HepG2 (cell line): Measurements from ENCODE around the gene HEXIM1. TPM values are rescaled to one million over a fixed set of nuclear protein-coding genes. Genes with fewer than 3 reads are reported as not detected.

Source experiments
- ARID2 ChIP-seq: sonication (generic); formaldehyde crosslinking; IDR thresholded peaks from 2 replicates; pipeline ENCODE4 v1.8.1; 2022; ENCODE audit warnings: mild to moderate bottlenecking, missing genetic modification reagents, borderline replicate concordance
- BRD4 ChIP-seq: sonication (generic); formaldehyde crosslinking; IDR thresholded peaks from 2 replicates; pipeline ENCODE4 v1.4.0; 2020; ENCODE audit warnings: missing genetic modification reagents
- DNMT3B ChIP-seq: conservative IDR thresholded peaks from 2 replicates; pipeline ENCODE4 v1.6.1; 2016; ENCODE audit warnings: missing biosample characterization, control low read depth
- ESRRA ChIP-seq: sonication (generic); formaldehyde crosslinking; IDR thresholded peaks from 2 replicates; pipeline ENCODE4 v1.5.1; 2020; ENCODE audit warnings: mild to moderate bottlenecking, low read depth, missing genetic modification reagents
- NKX3-1 ChIP-seq: sonication (generic); formaldehyde crosslinking; IDR thresholded peaks from 2 replicates; pipeline ENCODE4 v1.5.0; 2020; ENCODE audit warnings: missing genetic modification reagents
- PRMT3 ChIP-seq: sonication (generic); formaldehyde crosslinking; IDR thresholded peaks from 2 replicates; pipeline ENCODE4 v1.8.1; 2022; ENCODE audit warnings: low read depth, mild to moderate bottlenecking, moderate library complexity, missing genetic modification reagents, borderline replicate concordance
- RARA ChIP-seq: IDR thresholded peaks from 2 replicates; pipeline ENCODE4 v1.6.1; 2016; ENCODE audit warnings: missing genetic modification reagents, missing compliant biosample characterization
- RNF219 ChIP-seq: sonication (generic); formaldehyde crosslinking; IDR thresholded peaks from 2 replicates; pipeline ENCODE4 v1.5.0; 2020; ENCODE audit warnings: mild to moderate bottlenecking, missing genetic modification reagents
- RXRB ChIP-seq: IDR thresholded peaks from 2 replicates; pipeline ENCODE4 v1.6.1; 2016; ENCODE audit warnings: borderline replicate concordance, missing genetic modification reagents, missing compliant biosample characterization
- TBX3 ChIP-seq: fragments of 450-650 bp; IDR thresholded peaks from 2 replicates; pipeline ENCODE4 v1.6.1; 2017; ENCODE audit warnings: antibody characterized with exemption, mild to moderate bottlenecking, inconsistent platforms, borderline replicate concordance
- ZBTB20 ChIP-seq: sonication (generic); formaldehyde crosslinking; IDR thresholded peaks from 2 replicates; pipeline ENCODE4 v1.8.1; 2023; ENCODE audit warnings: missing genetic modification reagents, low read depth, mild to moderate bottlenecking, borderline replicate concordance
- ZMYM3 ChIP-seq: sonication (generic); formaldehyde crosslinking; IDR thresholded peaks from 2 replicates; pipeline ENCODE4 v1.5.1; 2020; ENCODE audit warnings: mild to moderate bottlenecking, missing genetic modification reagents
- ZNF263 ChIP-seq: sonication (generic); formaldehyde crosslinking; IDR thresholded peaks from 2 replicates; pipeline ENCODE4 v1.4.0; 2020; ENCODE audit warnings: missing genetic modification reagents
- ZNF558 ChIP-seq: sonication (generic); formaldehyde crosslinking; IDR thresholded peaks from 2 replicates; pipeline ENCODE4 v1.9.0; 2022; ENCODE audit warnings: mild to moderate bottlenecking, missing genetic modification reagents, borderline replicate concordance
- ZNF574 ChIP-seq: sonication (generic); formaldehyde crosslinking; IDR thresholded peaks from 2 replicates; pipeline ENCODE4 v1.4.0; 2020; ENCODE audit warnings: missing genetic modification reagents
- ZNF703 ChIP-seq: sonication (generic); formaldehyde crosslinking; IDR thresholded peaks from 2 replicates; pipeline ENCODE4 v1.5.1; 2020; ENCODE audit warnings: missing genetic modification reagents, mild to moderate bottlenecking, moderate library complexity, borderline replicate concordance
- ZNF891 ChIP-seq: sonication (generic); formaldehyde crosslinking; IDR thresholded peaks from 2 replicates; pipeline ENCODE4 v1.5.0; 2020; ENCODE audit warnings: mild to moderate bottlenecking, missing genetic modification reagents
- polyA plus RNA-seq, 8 experiments: library from polyadenylated mRNA; depleted of rRNA in 3 of 8; stranded (reverse) in 7 of 8; unstranded in 1 of 8; fragments of >200 nt; fragmentation: Illumina TruSeq in 4 of 8; extraction: Trizol in 4 of 8; gene quantifications; 2 replicates each; pipeline versions ENCODE4 v1.2.1 to v1.2.3, GENCODE V29; 2011 to 2016; ENCODE audit warnings: low read depth in 4 of 8, missing spikeins in 1 of 8, mixed read lengths in 1 of 8; ENCODE audit not compliant: insufficient read depth in 1 of 8
- total RNA-seq, 5 experiments: library from RNA; depleted of rRNA; stranded (reverse); fragments of >200 nt; fragmentation: Illumina TruSeq; extraction: Trizol; gene quantifications; 2 replicates each; pipeline ENCODE4 v1.2.3, GENCODE V29; 2016; ENCODE audit warnings: low read depth in 1 of 5
- TF ChIP-seq, protein P1 (sequence below): sonication (generic); formaldehyde crosslinking; IDR thresholded peaks from 2 replicates; pipeline ENCODE4 v1.8.0; 2022; ENCODE audit warnings: missing genetic modification reagents, mild to moderate bottlenecking, moderate library complexity, borderline replicate concordance
- TF ChIP-seq, protein P2 (sequence below): sonication (generic); formaldehyde crosslinking; IDR thresholded peaks from 2 replicates; pipeline ENCODE4 v1.5.0; 2020; ENCODE audit warnings: mild to moderate bottlenecking, missing genetic modification reagents, borderline replicate concordance

HEXIM1 gene
- total and polyA plus RNA-seq, 2 of the 13 experiments (the other 11 are each of a cell fraction or from before 2014, with no cell fraction given), result 10.5 to 16.6 TPM

- TF ChIP-seq RNF219 (CRISPR knock-in tag), result 0 out of 2 replicates have a peak, but pooled peaks have one; percentile 43
- TF ChIP-seq ESRRA (CRISPR knock-in tag), result peak; percentile 71
- no peak for TF ChIP-seq NKX3-1 (CRISPR knock-in tag)
- TF ChIP-seq DNMT3B (CRISPR knock-in tag), result peak; percentile 82; the same call in 1 of the 2 replicates
- 0 out of 2 replicates have a peak, but pooled peaks have one; percentile 14 for TF ChIP-seq PRMT3 (CRISPR knock-in tag)
- TF ChIP-seq, protein P1, sequence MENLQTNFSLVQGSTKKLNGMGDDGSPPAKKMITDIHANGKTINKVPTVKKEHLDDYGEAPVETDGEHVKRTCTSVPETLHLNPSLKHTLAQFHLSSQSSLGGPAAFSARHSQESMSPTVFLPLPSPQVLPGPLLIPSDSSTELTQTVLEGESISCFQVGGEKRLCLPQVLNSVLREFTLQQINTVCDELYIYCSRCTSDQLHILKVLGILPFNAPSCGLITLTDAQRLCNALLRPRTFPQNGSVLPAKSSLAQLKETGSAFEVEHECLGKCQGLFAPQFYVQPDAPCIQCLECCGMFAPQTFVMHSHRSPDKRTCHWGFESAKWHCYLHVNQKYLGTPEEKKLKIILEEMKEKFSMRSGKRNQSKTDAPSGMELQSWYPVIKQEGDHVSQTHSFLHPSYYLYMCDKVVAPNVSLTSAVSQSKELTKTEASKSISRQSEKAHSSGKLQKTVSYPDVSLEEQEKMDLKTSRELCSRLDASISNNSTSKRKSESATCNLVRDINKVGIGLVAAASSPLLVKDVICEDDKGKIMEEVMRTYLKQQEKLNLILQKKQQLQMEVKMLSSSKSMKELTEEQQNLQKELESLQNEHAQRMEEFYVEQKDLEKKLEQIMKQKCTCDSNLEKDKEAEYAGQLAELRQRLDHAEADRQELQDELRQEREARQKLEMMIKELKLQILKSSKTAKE, result peak; percentile 85; the same call in 1 of the 2 replicates
- TF ChIP-seq ARID2, result peak; percentile 88
- peak; percentile 37; the same call in 1 of the 2 replicates for TF ChIP-seq ZNF703
- peak; percentile 84 for TF ChIP-seq RARA (CRISPR knock-in tag)
- TF ChIP-seq ZNF891 (CRISPR knock-in tag), result peak; percentile 47
- peak; percentile 72; the same call in 1 of the 2 replicates for TF ChIP-seq ZMYM3
- TF ChIP-seq RXRB (CRISPR knock-in tag), result peak; percentile 80
- TF ChIP-seq ZBTB20, result peak; percentile 73; the same call in 1 of the 2 replicates
- TF ChIP-seq ZNF263 (CRISPR knock-in tag), result peak; percentile 16
- peak; percentile 77 for TF ChIP-seq TBX3
- peak; percentile 8 for TF ChIP-seq BRD4 (CRISPR knock-in tag)
- TF ChIP-seq, protein P2, sequence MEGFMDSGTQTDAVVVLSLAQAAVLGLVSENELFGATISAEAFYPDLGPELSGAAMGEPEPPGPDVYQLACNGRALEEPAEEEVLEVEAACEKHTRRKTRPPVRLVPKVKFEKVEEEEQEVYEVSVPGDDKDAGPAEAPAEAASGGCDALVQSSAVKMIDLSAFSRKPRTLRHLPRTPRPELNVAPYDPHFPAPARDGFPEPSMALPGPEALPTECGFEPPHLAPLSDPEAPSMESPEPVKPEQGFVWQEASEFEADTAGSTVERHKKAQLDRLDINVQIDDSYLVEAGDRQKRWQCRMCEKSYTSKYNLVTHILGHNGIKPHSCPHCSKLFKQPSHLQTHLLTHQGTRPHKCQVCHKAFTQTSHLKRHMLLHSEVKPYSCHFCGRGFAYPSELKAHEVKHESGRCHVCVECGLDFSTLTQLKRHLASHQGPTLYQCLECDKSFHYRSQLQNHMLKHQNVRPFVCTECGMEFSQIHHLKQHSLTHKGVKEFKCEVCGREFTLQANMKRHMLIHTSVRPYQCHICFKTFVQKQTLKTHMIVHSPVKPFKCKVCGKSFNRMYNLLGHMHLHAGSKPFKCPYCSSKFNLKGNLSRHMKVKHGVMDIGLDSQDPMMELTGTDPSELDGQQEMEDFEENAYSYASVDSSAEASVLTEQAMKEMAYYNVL (CRISPR knock-in tag), result no peak
- peak; percentile 81; the same call in 1 of the 2 replicates for TF ChIP-seq ZNF558
- TF ChIP-seq ZNF574 (CRISPR knock-in tag), result peak; percentile 48
These were observed 23.3 kb downstream of the HEXIM1 start (continued) for GRCh38 chr17:45171338-45172231.
